HG03108 (cell line): ENCODE measurements around the gene EME2.
"Not testable (repeated sequence)": the region's sequence is repeated elsewhere in the genome, so short reads cannot be mapped to it uniquely, and the experiment has no call there.

Experiments used
- ATAC-seq: cut with Tn5 transposase; IDR thresholded peaks from one replicate; pipeline ENCODE4 v1.9.1; 2021; ENCODE audit warnings: moderate library complexity; ENCODE audit not compliant: unreplicated experiment

The EME2 gene

DNA sequence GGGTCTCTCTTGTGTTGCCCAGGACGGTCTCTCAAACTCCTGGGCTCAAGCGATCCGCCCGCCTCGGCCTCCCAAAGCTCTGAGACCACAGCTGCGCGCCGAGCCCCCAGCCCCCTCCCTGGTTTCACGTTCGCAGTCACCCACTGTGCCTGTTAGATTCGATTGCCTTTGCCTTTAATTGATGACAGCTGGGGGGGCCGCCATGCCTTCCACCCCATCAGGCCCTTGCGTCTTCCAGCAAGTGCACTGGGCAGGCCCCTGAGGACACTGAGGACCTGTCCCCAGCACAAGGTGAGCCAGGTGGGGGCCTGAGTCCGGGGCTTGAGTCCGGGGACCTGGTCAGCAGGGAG lies 17.6 kb downstream of the EME2 start:
- no peak for ATAC-seq

DNA sequence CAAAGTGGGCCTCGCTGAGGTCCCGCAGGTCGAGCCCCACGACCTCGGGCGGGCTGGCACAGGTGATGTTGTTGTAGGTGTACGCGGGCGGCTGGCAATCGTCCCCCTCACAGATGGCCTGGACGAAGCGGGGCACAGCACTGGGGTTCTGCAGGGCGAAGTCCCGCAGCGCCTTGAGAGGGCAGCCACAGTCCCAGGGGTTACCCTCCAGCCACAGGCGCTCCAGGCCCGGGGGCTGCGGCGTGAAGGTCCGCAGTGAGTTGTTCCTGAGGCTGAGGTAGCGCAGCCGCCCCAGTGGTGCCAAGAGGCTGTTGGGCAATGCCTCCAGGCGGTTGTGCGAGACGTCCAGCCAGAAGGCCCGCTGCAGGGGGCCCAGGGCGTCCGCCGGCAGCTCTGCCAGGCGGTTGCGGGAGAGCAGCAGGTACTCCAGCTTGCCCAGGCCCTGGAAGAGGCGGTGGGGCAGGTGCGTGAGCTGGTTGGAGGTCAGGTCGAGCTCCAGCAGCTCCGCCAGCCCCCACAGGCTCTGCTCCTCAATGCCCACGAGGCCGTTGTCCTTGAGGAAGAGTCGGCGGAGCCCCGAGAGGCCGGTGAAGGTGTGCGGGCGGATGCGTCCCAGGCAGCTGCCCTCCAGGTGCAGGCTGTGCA lies 18.1 kb downstream of the EME2 start:
- ATAC-seq = no peak

DNA sequence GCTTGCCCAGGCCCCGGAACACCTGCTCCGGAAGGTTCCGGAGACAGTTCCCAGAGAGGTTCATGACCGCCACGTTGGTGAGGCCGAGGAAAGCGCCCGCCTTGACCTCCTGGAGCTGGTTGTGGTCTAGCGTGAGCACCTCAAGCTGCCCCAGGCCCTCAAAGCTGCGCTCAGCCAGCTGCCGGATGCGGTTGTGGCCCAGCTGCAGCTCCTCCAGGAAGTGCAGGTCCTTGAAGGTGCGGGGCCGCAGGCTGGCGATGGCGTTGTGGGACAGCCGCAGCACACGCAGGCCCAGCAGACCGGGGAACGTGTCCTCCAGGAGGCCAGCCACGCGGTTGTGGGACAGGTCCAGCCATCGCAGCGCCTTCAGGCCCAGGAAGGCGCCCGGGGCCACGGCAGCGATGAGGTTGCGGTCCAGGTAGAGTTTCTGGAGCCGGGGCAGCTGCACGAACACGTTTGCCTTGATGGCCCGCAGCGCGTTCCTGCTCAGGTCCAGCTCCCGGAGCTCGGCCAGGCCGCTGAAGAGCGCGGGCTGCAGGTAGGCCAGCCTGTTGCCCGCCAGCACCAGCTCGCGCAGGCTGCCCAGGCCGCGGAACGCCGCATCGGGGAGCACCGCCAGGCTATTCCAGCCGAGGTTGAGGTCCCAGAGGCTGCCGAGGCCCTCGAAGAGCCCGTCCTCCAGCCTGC lies 18.8 kb downstream of the EME2 start:
- no peak for ATAC-seq

DNA sequence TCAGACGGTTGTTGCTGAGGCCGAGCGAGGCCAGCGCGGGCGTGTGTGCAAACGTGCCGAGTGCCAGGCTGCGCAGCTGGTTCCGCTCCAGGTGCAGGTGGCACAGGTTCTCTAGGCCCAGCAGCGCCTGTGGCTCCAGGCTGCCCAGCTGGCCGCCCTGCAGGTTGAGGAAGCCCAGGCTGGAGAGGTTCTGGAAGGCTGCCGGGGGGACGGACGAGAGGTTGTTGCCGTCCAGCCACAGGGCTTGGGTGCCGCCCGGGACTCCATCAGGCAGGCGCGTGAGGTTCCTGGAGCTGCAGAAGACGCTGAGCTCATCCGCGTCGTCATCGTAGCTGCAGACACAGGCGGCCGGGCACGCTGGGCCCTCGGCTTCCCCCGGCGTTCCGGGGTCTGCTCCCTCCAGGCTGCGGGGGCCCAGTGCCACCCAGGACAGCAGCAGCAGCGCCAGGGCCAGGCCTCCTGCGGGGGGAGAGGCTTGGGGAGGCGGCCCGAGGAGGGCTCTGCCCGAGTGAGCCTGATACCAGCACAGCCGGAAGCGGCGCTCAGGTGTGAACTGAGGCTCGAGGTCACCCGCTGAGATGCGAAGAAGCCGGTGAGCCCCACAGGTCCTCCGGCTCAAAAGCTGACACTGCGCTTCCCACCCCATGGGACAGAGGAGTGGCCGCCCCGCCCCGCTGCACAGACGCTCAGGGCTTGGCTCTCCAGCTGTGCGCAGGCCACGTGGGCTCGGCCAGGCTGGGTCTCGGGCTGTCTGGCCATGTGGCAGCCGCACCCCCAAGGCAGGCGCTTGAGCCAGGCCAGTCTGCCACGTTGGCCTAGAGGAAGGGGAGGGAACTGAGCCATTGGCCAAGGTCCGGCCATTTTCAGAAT lies 19.6 kb downstream of the EME2 start:
- ATAC-seq = no peak

DNA sequence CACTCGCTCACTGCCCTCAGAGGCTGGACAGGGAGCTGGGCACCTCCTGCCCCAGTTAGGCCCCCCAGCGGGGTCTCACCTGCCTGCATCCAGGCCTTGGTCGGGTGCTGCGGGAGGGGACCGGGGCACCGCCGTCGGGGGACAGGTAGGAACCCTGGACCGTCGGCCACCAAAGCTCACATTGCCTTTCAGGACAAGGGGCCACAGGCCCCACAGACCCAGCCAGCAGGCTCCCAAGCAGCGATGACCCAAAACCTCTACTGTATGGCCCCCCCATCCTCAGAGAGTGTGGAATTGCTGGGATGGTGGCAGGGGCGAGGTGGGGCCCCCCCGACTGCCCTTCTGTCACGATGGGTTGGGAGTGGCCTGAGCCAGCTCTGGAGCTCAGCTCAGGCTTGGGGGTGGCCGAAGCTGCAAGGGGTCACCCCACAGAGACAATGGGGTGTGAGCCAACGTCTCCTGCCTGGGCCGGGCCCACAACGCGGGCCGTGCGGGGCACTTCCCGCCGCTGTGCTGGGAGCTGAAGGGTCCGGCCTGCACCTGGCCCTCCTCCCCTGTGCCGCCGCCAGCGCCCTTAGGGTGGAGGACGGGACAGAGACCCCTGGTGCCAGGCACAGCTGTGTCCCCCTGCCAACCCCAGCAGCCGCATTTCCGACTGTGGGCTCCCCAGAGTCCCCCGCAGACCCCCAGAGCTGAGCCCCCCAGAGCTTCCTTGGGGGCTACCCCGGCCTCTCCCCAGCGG lies 20.4 kb downstream of the EME2 start:
- no peak for ATAC-seq

DNA sequence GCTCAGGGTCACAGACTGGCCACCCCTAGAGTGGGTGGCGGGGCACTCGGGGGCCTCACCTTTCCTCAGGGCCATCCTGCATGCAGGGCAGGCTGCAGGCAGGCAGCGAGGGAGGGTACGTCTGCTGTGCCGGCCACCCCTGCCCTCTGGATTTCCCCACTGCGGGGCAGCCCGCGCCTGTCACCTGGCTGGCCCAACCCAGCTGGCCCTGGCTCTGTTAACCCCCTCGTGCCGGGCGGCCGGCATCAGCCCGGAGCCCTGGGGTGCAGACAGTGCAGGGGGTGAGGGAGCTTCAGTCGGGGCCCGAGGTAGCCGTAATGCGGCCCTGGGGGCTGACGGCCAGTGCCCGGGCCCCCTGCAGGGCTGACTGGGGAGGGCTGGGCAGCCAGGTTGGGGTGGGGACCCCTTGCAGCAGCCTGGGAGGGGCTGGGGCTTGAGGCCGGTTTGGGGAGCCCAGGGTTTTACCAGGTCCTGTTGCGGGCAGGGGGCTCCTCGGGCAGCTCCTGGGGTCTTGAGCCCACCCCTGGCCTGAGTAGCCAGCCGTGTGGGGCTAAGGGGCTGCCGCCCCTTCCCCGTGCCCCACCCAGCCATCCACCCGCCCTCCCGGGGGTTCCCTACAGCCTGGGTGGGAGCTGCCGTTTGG lies 21.1 kb downstream of the EME2 start, which contains the start of gene IGFALS:
TSS of gene IGFALS (minus strand) at position 128 of the 643 bp plus-strand sequence. CDS start at position 75, 53 bp downstream.
- no peak for ATAC-seq

DNA sequence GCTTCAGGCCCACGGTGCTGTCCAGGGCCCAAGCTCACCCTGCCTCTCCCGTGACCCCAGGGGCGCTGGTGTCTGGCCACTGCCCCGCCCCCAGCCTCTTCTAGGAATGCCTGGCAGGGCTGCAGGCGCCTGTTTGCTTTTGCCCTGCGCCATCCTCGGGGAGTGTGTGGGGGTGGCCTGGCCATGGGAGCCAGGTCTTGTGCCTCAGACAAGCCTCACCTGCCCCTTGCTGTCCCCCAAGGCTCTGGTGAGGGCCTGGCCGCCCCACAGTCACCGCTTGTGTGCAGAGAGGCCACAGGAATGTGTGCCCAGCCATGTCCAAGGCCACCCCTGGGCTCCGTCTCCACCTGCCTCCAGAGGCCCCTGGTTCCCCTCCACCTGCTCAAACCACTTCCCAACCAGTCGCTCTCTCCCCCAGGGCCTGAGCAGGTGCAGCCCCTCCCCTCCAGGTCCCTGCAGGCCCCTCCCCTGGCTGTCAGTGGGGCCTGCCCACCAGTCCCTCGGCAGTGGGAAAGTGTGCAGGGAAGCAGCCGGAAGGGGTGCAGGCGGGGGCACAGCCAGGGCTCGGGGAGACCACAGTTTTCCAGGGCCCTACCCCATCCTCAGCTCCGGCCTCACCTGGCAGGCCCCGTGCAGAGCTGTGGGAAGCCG lies 21.7 kb downstream of the EME2 start:
- no peak for ATAC-seq

DNA sequence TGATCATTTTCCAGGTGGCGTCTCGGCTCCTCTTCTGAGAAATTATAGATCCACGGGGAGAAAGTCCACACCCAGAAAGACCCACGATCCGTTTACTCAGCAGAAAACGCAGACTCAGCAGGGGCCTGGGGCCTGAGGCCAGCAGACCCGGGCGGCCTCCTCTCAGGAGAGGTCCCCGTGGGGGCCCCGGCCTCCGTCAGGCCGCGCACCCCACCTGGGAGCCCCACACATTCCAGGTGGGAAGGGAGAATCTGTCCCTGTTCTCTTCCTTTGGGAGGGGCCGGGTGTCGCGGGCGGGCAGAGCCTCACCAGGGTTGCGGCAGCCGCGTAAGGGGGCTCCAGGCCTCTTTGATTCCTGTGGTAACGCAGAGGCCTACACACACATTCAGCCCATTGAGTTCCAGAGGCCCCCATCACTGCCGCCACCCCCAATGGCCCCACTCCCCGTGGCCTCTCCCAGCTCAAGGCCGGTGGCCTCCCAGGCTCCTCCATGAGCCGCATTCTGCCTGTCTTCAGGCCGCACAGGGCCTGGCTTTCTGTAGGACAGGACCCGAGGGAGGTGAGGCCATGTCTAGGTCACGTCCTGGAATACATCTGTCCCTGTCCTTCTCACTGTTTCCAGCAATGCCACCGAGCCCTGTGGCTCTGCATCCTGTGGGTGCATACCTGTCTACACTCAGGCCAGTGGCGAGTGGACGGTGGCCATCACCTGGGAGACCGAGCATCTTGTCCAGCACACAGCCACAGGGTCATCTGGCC lies 22.5 kb downstream of the EME2 start:
- ATAC-seq = no peak

DNA sequence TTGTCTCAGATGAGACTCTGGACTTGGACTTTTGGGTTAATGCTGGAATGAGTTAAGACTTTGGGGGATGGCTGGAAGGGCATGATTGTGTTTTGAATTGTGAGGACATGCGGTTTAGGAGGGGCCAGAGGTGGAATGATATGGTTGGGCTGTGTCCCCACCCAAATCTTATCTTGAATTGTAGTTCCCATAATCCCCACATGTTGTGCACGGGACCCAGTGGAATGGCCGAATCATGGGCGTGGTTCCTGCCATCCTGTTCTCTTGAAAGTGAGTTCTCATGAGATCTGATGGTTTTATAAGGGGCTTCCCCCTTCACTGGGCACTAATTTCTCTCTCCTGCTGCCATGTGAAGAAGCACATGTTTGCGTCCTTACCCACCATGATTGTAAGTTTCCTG lies 26.7 kb downstream of the EME2 start:
- not testable (repeated sequence) for ATAC-seq

DNA sequence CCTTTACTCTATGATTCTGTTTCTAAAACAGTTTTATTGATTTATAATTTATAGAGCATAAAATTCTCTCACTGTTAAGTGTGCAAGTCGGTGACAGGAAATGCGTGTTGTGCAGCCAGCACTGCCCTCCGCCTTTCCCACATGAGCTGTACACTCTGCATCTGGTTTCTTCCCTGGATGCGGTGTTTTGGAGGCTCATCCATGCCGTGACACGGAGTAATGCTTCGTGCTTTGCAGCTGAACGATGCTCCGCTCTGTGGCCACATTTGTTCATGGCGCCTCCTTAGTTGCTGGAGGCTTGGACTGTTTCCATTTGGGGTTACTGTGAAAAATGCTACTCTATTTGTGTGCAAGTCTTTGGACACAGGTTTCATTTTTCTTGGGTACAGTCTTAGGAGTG lies 28.1 kb downstream of the EME2 start:
- ATAC-seq = no peak

DNA sequence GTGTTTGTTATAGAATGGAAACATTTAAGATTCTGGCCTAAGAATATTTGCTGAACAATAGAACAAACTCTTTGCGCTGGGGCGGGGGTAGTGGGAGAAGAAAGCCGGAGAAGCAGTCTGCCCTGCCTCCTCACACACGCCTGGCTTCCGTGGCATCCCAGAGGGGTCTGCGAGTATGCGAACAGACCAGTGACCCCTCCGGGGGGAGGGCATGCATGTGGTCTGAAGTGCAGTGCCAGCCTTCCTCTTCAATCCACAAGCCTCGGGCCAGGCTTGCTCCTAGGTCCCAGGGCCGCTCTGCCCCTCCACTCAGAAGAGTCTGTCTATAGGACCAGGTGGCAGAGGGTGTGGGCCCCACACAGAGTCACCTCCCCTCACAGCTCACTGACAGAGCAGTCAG lies 35.0 kb downstream of the EME2 start:
- no peak for ATAC-seq

DNA sequence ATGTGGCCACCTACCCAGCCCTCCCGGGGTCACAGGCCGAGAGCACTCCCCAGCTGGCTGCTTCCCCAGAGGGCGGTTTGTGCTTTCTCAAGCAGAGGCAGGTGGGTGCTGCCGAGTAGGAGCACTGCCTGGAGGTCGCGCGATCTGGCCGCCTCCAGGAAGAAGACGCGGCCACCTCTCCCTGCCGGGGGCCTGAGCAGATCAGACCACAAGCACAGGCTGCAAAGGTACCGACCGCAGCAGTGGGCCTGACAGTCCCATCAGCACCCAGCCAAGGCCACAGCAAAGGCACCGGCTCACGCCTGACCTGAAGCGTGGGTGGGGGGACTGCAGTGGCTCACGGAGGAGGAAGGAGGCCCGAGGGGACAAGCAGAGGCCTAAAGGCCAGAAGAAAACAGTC lies 36.1 kb downstream of the EME2 start:
- ATAC-seq = no peak

DNA sequence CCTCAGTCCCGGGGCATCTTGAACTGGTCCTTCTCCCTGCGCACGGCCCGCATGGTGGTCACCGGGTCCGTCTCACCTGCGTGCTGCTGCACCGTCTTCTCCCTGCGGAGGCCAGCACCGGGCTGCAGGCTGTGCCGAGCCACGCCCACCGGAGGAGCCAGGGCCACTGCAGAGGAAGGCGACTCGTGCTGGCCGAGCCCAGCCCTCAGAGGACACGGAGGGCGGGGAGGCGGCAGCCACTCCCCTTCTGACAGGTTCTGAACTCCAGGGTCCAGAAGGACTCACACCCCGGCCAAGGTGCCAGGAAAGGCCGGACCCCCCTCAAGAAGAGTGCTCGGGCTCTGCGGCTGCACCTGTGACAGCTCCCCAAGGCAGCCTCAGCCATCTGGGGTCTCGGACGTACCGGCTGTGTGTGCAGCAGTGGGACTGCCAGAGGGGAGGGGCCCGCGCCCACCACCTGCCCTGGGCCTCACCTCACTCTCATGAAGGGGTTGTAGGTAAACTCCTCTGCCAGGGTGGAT lies 36.7 kb downstream of the EME2 start:
- ATAC-seq = no peak

DNA sequence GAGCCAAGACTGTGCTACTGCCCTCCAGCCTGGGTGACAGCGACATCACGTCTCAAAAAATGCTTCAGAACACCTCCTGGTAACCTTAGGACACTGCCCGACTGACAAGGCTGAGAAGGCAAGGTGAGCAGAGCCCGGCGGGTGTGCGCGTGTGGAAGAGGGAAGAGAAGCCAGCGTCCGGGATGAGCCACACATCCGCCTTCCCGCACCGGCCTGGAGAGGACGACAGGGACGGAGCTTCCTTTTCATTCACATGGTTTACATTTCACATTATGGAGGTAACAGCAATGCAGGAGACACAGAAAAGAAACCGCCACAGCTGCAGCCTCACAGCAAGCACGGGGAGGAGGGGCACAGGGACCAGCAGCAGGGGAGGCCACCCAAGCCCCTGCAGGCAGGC lies 37.5 kb downstream of the EME2 start:
- no peak for ATAC-seq

DNA sequence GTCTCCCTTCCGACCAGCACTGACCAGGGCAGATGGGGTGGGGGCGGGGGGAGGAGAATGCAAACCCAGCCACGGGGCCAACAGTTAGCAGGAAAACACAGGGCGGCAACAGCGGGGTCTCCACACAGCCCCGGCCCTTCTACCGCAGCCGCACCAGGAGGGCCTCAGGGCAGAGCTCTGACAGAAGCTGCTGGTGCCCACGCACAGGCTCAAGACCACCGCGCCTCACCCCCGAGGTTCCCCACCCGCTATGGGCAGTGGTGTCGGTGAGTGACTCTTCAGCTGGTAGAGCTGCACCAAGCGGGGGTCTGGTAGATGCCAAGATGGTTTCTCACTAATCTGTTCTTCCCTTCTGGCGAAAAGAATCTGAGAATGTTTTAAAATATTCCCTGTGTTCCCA lies 37.9 kb downstream of the EME2 start:
- no peak for ATAC-seq

DNA sequence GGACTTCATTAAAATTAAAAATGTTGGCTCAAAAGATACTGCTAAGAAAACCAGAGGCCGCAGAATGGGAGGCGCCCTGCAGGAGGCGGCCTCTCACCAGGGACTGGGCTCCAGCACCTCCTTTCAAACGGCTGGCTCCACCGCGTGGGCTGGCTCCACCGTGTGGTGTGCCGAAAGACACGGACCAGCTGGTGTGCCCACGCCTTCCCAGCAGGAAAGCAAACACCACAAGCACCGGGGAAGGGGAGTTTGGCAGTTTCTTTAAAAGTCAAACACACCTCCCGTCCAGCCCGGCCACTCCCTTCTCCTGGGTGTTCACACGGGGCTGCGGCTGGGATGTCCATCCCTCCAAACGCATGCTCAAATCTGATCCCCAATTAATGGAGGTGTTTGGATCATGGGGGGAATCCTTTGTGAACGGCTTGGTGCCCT lies 40.1 kb downstream of the EME2 start:
- ATAC-seq = no peak

DNA sequence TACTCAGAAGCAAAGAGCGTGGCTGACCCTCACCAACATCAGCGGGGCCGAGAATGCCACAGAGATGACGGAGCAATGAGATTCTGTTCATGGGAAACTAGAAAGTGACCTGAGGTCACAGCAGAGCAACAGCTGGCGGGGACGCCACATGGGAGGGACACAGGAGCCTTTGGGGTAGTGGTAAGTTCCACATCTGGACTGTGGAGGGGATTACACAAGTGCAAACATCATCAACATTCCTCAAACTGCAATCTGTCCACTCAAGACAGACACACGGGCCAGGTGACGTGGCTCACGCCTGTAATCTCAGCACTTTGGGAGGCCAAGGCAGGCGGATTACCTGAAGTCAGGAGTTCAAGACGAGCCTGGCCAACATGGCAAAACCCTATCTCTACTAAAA lies 42.9 kb downstream of the EME2 start:
- no peak for ATAC-seq

DNA sequence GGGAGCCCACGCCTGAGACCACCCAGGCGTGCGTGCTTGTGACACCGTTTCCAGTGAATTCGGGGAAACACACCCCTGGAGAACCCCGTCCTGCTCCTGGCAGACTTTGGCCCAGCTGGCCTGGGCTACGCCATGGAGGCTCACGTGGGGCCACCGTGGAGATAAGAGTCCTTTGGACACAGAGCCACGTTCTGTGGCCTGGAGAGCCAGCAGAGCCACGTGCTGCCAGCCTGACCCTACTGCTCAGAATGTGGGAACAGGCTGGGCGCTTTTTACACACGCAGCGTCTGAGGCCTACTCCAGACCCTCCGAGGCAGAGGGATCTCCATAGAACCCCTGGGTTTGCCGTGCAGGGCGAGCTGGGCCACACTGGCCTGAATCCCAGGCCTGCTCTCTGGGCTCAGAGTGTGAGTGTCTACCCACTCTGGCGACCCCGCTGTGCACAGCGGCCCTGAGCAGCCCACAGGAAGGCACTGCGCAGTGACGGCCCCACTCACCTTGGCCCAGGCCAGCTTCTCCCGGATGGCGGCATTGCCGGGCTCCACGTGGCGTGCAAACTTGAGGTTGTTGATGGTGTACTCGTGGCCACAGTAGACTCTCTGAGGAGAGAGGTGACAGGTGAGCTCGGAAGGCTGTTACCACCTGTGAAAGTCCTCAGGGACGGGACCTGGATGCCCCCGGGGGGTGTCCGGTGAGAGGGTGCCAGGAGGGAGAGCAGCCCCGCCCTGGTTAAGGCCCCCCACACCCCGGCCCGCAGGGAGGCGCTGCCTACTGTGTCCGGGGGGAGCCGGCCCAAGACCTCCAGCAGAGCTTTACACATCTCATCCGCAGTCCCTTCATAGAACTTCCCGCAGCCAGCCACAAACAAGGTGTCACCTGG lies 44.0 kb downstream of the EME2 start:
- no peak for ATAC-seq
